Heart left ventricle (tissue), 13 donors: ENCODE measurements around the gene RPRD1A.

Source experiments
- POLR2A ChIP-seq, 2 donors: fragments of 450-650 bp; IDR thresholded peaks; one replicate each; pipeline ENCODE4 v1.6.1; 2017; ENCODE audit warnings: antibody characterized with exemption in 2 of 2, mild to moderate bottlenecking in 2 of 2, moderate library complexity in 2 of 2
- TF ChIP-seq, protein P1 (sequence below), 12 donors: fragments of 200-600 bp; sonication (generic) in 4 of 12; IDR thresholded peaks; one replicate each; pipeline versions ENCODE4 v1.5.0 to v1.8.0; 2018 to 2022; ENCODE audit warnings: antibody characterized with exemption in 12 of 12, mild to moderate bottlenecking in 5 of 12
- donor health status: ischemic (EF 13 %, LVEDD 7.1; RV severe dilation, severe dysfunction).
- donor health status: DM: no; HTN: yes; CAD: no.
- donor health status: DM: no; HTN: no; CAD: no.
- donor health status: ischemic (EF 25% LVEDD 6.9; RV normal size, moderate dysfunction).
- donor health status: ischemic (EF 25% LVEDD 5.7; RV mildly dilated, moderate dysfunction).
- donor health status: ischemic (EF 35%, LVEDD 5.7; RV mildly dilated, moderate dysfunction).
- donor health status: nonischemic (EF 11% LVEDD 7.7; RV severe dilation, severe dysfunction).
- donor health status: DM: yes; HTN: yes; CAD: no.
- donor health status: PGD.
- donor health status: ischemic (EF 29% LVEDD 5.4; RV normal size, mild dysfunction).
- donor health status: nonischemic (EF 23%, LVEDD 6.1; RV moderate dilation, normal function).

DNA sequence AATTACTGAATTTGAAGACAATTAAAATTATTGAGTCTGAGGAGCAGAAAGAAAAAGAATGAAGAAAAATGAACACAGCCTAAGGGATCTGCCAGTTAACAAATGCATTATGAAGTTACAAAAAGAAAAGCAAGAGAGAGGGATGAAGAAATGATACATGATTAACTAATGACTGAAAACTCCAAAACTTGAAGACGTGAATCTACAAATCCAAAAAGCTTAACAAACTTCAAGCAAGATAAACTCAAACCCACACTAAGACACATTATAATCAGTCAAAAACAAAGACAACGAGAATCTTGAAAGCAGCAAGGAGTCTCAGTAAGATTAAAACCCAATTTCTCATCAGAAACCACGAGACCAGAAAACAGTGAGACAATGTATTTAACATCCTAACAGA, 15.6 kb downstream of the RPRD1A start:
- TF ChIP-seq, protein P1, sequence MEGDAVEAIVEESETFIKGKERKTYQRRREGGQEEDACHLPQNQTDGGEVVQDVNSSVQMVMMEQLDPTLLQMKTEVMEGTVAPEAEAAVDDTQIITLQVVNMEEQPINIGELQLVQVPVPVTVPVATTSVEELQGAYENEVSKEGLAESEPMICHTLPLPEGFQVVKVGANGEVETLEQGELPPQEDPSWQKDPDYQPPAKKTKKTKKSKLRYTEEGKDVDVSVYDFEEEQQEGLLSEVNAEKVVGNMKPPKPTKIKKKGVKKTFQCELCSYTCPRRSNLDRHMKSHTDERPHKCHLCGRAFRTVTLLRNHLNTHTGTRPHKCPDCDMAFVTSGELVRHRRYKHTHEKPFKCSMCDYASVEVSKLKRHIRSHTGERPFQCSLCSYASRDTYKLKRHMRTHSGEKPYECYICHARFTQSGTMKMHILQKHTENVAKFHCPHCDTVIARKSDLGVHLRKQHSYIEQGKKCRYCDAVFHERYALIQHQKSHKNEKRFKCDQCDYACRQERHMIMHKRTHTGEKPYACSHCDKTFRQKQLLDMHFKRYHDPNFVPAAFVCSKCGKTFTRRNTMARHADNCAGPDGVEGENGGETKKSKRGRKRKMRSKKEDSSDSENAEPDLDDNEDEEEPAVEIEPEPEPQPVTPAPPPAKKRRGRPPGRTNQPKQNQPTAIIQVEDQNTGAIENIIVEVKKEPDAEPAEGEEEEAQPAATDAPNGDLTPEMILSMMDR (IDR thresholded peaks at IDR 0.05), result no peak
- TF ChIP-seq POLR2A (IDR thresholded peaks at IDR 0.05), result no peak
